ENCODE data around the gene CGB1.
"Not testable (repeated sequence)": the region's sequence is repeated elsewhere in the genome, so short reads cannot be mapped to it uniquely, and the experiment has no call there.

GRCh38 chr19:49049011-49049410 lies 12.3 kb upstream of the CGB1 start, which contains the start of gene CGB8:
- TF ChIP-seq CTCF (conservative IDR thresholded peaks at IDR 0.05 in 1 of 2, IDR thresholded peaks at IDR 0.05 in 1 of 2; ENCODE audit: low read depth in 1 of 2, low read length in 2 of 2); EZH2 (IDR thresholded peaks at IDR 0.05; ENCODE audit: low read length, missing control alignments): not testable (repeated sequence)
